ENCODE results near the gene NETO2. TPM values are rescaled to one million over a fixed set of nuclear protein-coding genes. Genes with fewer than 3 reads are reported as not detected.
"Not testable (repeated sequence)": the region's sequence is repeated elsewhere in the genome, so short reads cannot be mapped to it uniquely, and the experiment has no call there.

The NETO2 gene
- total RNA-seq (ENCODE audit: low replicate concordance) = 33.6 and 50.3 TPM in 2 replicates
- long read RNA-seq, partial matches to known transcripts = 3 of 7 reads
- long read RNA-seq, other reads (novel, unspliced or antisense) = 4 of 7 reads

GRCh38 chr16:47143677-47144558 is at the start of gene NETO2:
Gene NETO2, minus strand, starts transcription at chr16:47143945. Its CDS starts 333 bp downstream, at chr16:47143612.
- Mint-ChIP-seq H3K4me1 (ENCODE audit: unreplicated experiment) (peaks cover 34% of the 10 kb centered on the region), H3K9me3 (no peaks in the 10 kb centered on the region), H3K4me3 (peak within 1 kb of the TSS; percentile 99), H3K27ac (peak within 1 kb of the TSS; percentile 71), H3K36me3 (peaks cover 4% of the 10 kb centered on the region), H3K27me3 (peaks cover 22% of the 10 kb centered on the region)
- peak; percentile 78 for DNase-seq (ENCODE audit: extremely low spot score, unreplicated experiment)
- TF ChIP-seq CTCF (conservative IDR thresholded peaks at IDR 0.05) = peak; percentile 69

GRCh38 chr16:47182318-47182717 is 38.6 kb upstream of the NETO2 start:
- no peak for DNase-seq (ENCODE audit: extremely low spot score, unreplicated experiment)
- H3K27me3 Mint-ChIP-seq = no peaks in the 10 kb centered on the region
- H3K27ac Mint-ChIP-seq = no peak overlapping the region
- no peak overlapping the region for H3K4me3 Mint-ChIP-seq
- peaks cover 5% of the 10 kb centered on the region for H3K36me3 Mint-ChIP-seq
- H3K4me1 Mint-ChIP-seq (ENCODE audit: unreplicated experiment) = no peaks in the 10 kb centered on the region
- no peak for TF ChIP-seq CTCF (conservative IDR thresholded peaks at IDR 0.05)
- H3K9me3 Mint-ChIP-seq = peaks cover 5% of the 10 kb centered on the region

- H3K27ac Mint-ChIP-seq; DNase-seq (ENCODE audit: extremely low spot score, unreplicated experiment); H3K4me1 Mint-ChIP-seq (ENCODE audit: unreplicated experiment); H3K27me3 Mint-ChIP-seq; H3K9me3 Mint-ChIP-seq; H3K4me3 Mint-ChIP-seq; H3K36me3 Mint-ChIP-seq: not testable (repeated sequence)
Measured at GRCh38 chr16:47181066-47181465, 37.3 kb upstream of the NETO2 start.

- no peaks in the 10 kb centered on the region for H3K27me3 Mint-ChIP-seq
- H3K4me3 Mint-ChIP-seq = no peak overlapping the region
- TF ChIP-seq CTCF (conservative IDR thresholded peaks at IDR 0.05) = no peak
- peaks cover 5% of the 10 kb centered on the region for H3K9me3 Mint-ChIP-seq
- no peak for DNase-seq (ENCODE audit: extremely low spot score, unreplicated experiment)
- H3K27ac Mint-ChIP-seq = no peak overlapping the region
- peaks cover 5% of the 10 kb centered on the region for H3K36me3 Mint-ChIP-seq
- H3K4me1 Mint-ChIP-seq (ENCODE audit: unreplicated experiment) = peaks cover 4% of the 10 kb centered on the region
Measured at GRCh38 chr16:47180073-47180472, 36.3 kb upstream of the NETO2 start.

- Mint-ChIP-seq H3K4me3 (no peak overlapping the region), H3K36me3 (peaks cover 6% of the 10 kb centered on the region), H3K4me1 (ENCODE audit: unreplicated experiment) (peaks cover 4% of the 10 kb centered on the region), H3K9me3 (no peaks in the 10 kb centered on the region), H3K27me3 (no peaks in the 10 kb centered on the region), H3K27ac (no peak overlapping the region)
- no peak for TF ChIP-seq CTCF (conservative IDR thresholded peaks at IDR 0.05)
- DNase-seq (ENCODE audit: extremely low spot score, unreplicated experiment) = no peak
Measured at GRCh38 chr16:47175152-47175551, 31.4 kb upstream of the NETO2 start.

GRCh38 chr16:47162670-47163420 is 19.1 kb upstream of the NETO2 start:
- H3K27me3 Mint-ChIP-seq = no peaks in the 10 kb centered on the region
- TF ChIP-seq CTCF (conservative IDR thresholded peaks at IDR 0.05) = no peak
- DNase-seq (ENCODE audit: extremely low spot score, unreplicated experiment) = no peak
- H3K36me3 Mint-ChIP-seq = no peaks in the 10 kb centered on the region
- no peak overlapping the region for H3K27ac Mint-ChIP-seq
- no peaks in the 10 kb centered on the region for H3K4me1 Mint-ChIP-seq (ENCODE audit: unreplicated experiment)
- no peaks in the 10 kb centered on the region for H3K9me3 Mint-ChIP-seq
- no peak overlapping the region for H3K4me3 Mint-ChIP-seq
